Measurements from ENCODE around the gene LEP.

Gene LEP

GRCh38 chr7:128201067-128201689 lies 39.9 kb upstream of the LEP start:
- DNase-seq (ENCODE audit: extremely low read depth, low read depth): no peak
- no peak for TF ChIP-seq CTCF (IDR thresholded peaks at IDR 0.05; ENCODE audit: low read depth, low read length, missing control alignments)
- H3K4me3 ChIP-seq (replicated peaks; ENCODE audit: low read depth, low read length): no peak overlapping the region

- no peak for DNase-seq (ENCODE audit: extremely low read depth, low read depth)
- H3K4me3 ChIP-seq (replicated peaks; ENCODE audit: low read depth, low read length): no peak overlapping the region
- no peak for TF ChIP-seq CTCF (IDR thresholded peaks at IDR 0.05; ENCODE audit: low read depth, low read length, missing control alignments)
These were observed 39.4 kb upstream of the LEP start for GRCh38 chr7:128201690-128202085.

- no peak for TF ChIP-seq CTCF (IDR thresholded peaks at IDR 0.05; ENCODE audit: low read depth, low read length, missing control alignments)
- DNase-seq (ENCODE audit: extremely low read depth, low read depth): no peak
- H3K4me3 ChIP-seq (replicated peaks; ENCODE audit: low read depth, low read length): no peak overlapping the region
These were observed 38.7 kb upstream of the LEP start for GRCh38 chr7:128202287-128202957.

GRCh38 chr7:128203047-128203491 lies 38.0 kb upstream of the LEP start:
- DNase-seq (ENCODE audit: extremely low read depth, low read depth): no peak
- TF ChIP-seq CTCF (IDR thresholded peaks at IDR 0.05; ENCODE audit: low read depth, low read length, missing control alignments): no peak
- H3K4me3 ChIP-seq (replicated peaks; ENCODE audit: low read depth, low read length): no peak overlapping the region

GRCh38 chr7:128203710-128204214 lies 37.3 kb upstream of the LEP start:
- H3K4me3 ChIP-seq (replicated peaks; ENCODE audit: low read depth, low read length): no peak overlapping the region
- no peak for TF ChIP-seq CTCF (IDR thresholded peaks at IDR 0.05; ENCODE audit: low read depth, low read length, missing control alignments)
- no peak for DNase-seq (ENCODE audit: extremely low read depth, low read depth)

GRCh38 chr7:128204455-128204854 lies 36.6 kb upstream of the LEP start:
- DNase-seq (ENCODE audit: extremely low read depth, low read depth): no peak
- no peak overlapping the region for H3K4me3 ChIP-seq (replicated peaks; ENCODE audit: low read depth, low read length)
- no peak for TF ChIP-seq CTCF (IDR thresholded peaks at IDR 0.05; ENCODE audit: low read depth, low read length, missing control alignments)
